GM20000 (cell line): ENCODE results near the gene PEAR1.

ENCODE experiments used
- DNase-seq: peaks from one replicate; pipeline ENCODE4 v3.0.0; 2012; ENCODE audit warnings: low spot score
- CTCF ChIP-seq: IDR thresholded peaks from 2 replicates; pipeline ENCODE4 v1.5.1; 2012; ENCODE audit warnings: mild to moderate bottlenecking, control low read depth; ENCODE audit errors: extremely low read depth, missing control alignments

Gene PEAR1

DNA sequence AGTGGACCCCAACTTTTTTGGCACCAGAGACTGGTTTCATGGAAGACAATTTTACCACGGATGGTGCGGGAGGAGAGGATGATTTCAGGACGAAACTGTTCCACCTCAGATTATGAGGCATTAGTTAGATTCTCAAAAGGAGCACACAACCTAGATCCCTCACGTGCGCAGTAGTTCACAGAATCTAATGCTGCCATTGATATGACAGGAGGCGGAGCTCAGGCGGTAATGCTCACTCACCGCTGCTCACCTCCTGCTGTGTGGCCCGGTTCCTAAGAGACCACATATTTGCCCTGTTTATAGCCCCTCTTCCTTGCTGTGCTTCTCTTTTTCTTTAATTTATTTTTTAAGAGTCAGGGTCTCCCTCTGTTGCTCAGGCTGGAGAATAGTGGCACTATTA, 28.3 kb upstream of the PEAR1 start:
- no peak for DNase-seq
- no peak for TF ChIP-seq CTCF

DNA sequence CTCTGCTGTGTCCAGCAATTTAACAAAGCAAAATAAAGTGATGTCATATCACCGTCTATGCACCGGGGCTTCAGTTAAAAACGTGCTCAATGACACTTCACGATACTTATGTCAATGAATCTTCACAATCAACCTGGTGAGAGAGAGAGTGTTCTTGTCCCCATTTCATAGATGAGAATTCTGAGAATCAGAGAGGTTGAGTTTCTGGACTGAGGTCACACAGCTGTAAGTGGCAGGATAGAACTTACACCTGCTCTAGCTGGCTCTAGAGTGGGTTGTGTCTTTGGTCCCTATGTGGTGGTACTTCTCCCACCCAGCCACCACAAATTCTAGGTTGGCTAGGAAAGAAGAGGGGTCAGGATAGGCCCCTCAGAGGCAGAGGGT, 27.7 kb upstream of the PEAR1 start:
- no peak for TF ChIP-seq CTCF
- no peak for DNase-seq

GRCh38 chr1:156866249-156866909, 27.1 kb upstream of the PEAR1 start:
- DNase-seq, result no peak
- no peak for TF ChIP-seq CTCF

DNA sequence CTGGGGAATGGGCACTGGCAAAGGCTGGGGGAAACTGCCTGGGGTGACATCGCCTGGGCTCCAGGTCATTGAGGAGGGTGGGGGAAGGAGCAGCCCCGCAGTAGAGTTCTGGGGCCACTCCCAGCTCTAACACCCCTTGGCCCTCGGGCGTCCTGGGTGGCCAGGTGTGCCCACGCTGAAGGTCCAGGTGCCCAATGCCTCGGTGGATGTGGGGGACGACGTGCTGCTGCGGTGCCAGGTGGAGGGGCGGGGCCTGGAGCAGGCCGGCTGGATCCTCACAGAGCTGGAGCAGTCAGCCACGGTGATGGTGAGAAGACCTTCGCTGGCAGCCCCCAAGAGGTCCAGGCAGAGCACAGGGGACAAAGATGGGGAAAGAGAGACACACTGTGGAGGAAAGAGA, 25.2 kb upstream of the PEAR1 start:
- DNase-seq, result no peak
- no peak for TF ChIP-seq CTCF

GRCh38 chr1:156869455-156869854, 24.1 kb upstream of the PEAR1 start:
- no peak for TF ChIP-seq CTCF
- DNase-seq, result no peak

- TF ChIP-seq CTCF, result no peak
- DNase-seq, result no peak
These were observed 19.9 kb upstream of the PEAR1 start for GRCh38 chr1:156873659-156874058.

DNA sequence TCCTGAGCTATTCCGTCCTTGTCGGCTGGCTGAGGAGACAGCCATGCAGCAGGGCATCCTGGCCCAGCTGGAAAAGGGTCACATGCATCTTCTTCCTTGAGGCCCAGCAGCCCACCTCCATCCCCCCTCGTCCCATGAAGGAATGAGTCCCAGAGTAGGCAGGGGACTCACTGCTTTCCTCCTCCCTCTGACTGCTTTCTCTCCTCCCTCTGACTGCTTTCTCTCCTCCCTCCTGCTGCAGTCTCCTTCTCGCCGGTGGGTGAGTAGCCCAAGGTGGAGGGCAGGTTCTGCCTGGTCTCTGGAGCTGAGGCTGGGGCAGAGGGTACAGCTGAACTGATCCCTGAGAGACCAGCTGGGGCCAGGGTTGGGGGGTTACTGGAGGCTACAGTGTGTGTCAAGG, 19.4 kb upstream of the PEAR1 start:
- DNase-seq, result no peak

More for the DNA sequence above, 19.4 kb upstream of the PEAR1 start:
- no peak for TF ChIP-seq CTCF
